NB4 (cell line): Measurements from ENCODE around the gene LIPH.
A peak's percentile ranks its signal among the peaks of the same experiment; 100 is the strongest.

ENCODE experiments used
- DNase-seq: peaks from one replicate; pipeline ENCODE4 v3.0.0; 2010; ENCODE audit warnings: low read depth
- H3K4me3 ChIP-seq: one replicate; pipeline ENCODE4 v1.5.1; 2011; ENCODE audit warnings: mild to moderate bottlenecking, low read depth, low read length, moderate library complexity
- CTCF ChIP-seq: IDR thresholded peaks from one replicate; pipeline ENCODE4 v1.5.1; 2012; ENCODE audit warnings: low read depth, low read length
- MYC ChIP-seq: IDR thresholded peaks from 2 replicates; pipeline ENCODE4 v1.6.1; 2011; ENCODE audit warnings: low read depth, low read length
- POLR2A ChIP-seq: IDR thresholded peaks from 2 replicates; pipeline ENCODE4 v1.6.1; 2011; ENCODE audit warnings: mild to moderate bottlenecking; ENCODE audit not compliant: insufficient read length; ENCODE audit errors: extremely low read depth
- TF ChIP-seq, protein P1 (sequence below): IDR thresholded peaks from 2 replicates; pipeline ENCODE4 v1.6.1; 2011; ENCODE audit warnings: low read depth, low read length

Gene LIPH

DNA sequence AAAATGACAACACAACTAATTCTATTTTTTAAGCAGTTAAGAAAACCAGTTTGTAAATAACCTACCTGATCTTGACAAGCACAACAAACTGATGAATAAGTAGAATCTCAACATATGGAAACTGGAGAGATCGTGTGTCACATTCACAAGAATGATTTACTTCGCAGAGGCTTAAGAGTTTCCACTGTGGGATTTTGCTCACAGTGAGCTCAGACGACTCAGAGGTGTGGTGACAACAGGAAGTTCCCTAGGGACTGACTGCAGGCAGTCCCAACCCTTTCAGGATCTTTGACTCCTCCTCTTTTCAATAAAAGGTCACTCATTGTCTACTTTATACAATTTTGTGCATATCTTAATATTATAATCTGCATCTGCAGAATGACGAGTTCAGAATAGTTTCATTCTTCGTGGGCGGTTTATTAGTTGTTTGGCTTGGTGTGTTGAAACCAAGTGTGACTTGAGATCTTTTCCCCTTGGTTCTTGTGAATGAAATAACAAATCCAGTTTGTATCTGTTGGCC is at the start of gene LIPH:
Gene LIPH (minus strand): TSS at position 231 of the 520 bp plus-strand sequence. CDS start 117 bp downstream, at position 114.
- no peak for TF ChIP-seq MYC
- no peak for TF ChIP-seq CTCF
- TF ChIP-seq, protein P1, sequence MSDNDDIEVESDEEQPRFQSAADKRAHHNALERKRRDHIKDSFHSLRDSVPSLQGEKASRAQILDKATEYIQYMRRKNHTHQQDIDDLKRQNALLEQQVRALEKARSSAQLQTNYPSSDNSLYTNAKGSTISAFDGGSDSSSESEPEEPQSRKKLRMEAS, result no peak
- no peak for TF ChIP-seq POLR2A
- H3K4me3 ChIP-seq, result no peak within 1 kb of the TSS
- peak; percentile 70 for DNase-seq

DNA sequence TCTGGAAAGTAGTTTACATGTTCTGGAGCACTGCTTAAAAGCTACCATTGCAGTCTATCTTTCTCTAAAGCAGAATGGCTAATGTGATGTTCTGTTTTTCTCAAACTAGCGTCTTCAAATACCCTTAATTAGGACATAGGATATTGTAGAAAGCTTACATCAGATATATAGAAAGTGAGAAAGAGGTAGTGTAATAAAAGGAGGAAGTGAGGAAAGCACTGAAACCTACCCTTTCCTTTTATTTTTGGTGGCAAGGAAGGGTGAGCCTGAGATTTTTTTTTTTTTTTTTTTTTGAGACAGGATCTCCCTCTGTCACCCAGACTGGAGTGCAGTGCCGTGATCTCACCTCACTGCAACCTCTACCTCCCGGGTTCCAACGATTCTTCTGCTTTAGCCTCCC is 43.1 kb upstream of the LIPH start:
- peak; percentile 8 for DNase-seq
- H3K4me3 ChIP-seq, result no peak overlapping the region
- TF ChIP-seq MYC, result no peak
- TF ChIP-seq CTCF, result no peak
- TF ChIP-seq, protein P1, result no peak
- no peak for TF ChIP-seq POLR2A

GRCh38 chr3:185594073-185594472 is 41.7 kb upstream of the LIPH start:
- no peak for DNase-seq
- H3K4me3 ChIP-seq, result no peak overlapping the region
- TF ChIP-seq POLR2A, result no peak
- TF ChIP-seq, protein P1, result no peak
- TF ChIP-seq CTCF, result no peak
- TF ChIP-seq MYC, result no peak

GRCh38 chr3:185586686-185587039 is 34.3 kb upstream of the LIPH start:
- H3K4me3 ChIP-seq, result peak overlapping the region; percentile 72
- DNase-seq, result no peak
- TF ChIP-seq CTCF, result no peak
- no peak for TF ChIP-seq POLR2A
- TF ChIP-seq MYC, result no peak
- TF ChIP-seq, protein P1, result no peak

DNA sequence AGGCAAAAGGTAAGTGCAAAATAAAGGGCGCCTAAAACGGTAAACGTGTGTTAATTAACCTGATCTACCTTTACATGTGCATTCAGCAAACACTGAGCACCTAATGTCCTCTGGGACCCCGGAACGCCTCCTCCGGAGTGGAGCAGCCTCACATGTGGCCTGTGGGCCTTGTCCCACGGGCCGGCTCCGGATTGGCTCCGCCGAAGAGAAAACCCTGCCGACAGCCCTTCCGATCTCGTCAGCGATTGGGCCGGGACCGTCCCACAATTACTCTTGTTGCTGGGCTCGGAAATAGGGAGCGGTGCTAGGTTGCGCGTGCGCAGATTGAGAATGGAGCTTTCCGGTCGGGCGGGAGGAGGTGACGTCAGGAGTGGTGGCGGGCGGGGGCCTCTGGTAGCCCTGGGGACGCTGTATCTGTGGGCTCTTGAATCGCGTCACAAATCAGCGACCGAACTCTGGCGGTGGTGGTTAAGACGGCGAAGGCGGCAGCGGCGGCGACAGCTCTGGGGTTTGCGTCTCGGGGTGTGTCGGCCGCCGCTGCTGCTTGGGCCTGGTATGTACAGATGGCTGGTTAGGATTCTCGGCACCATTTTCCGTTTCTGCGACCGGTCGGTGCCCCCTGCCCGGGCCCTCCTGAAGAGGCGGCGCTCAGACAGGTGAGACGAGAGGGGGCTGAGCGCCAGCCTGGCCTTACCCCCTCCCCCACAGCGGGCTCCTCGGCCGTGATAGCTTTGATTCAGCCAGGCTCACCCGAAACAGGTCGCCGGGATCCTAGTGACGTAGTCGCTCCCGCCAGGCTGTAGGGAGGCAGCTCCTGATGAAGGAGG is 33.7 kb upstream of the LIPH start, which contains the start of gene SENP2:
Gene SENP2 (plus strand): TSS at position 437 of the 827 bp plus-strand sequence. CDS start 119 bp downstream, at position 556.
- TF ChIP-seq, protein P1, result peak; percentile 85
- TF ChIP-seq MYC, result peak; percentile 82
- TF ChIP-seq CTCF, result no peak
- TF ChIP-seq POLR2A, result peak; percentile 66
- DNase-seq, result peak; percentile 98
- peak within 1 kb of the TSS; percentile 80 for H3K4me3 ChIP-seq
